CD14-positive monocyte (primary cell): ENCODE measurements around the gene FGF2. TPM values are rescaled to one million over a fixed set of nuclear protein-coding genes. Genes with fewer than 3 reads are reported as not detected.

Experiments used
- DNase-seq, 3 donors: peaks; one replicate each; pipeline ENCODE4 v3.0.0-alpha.2; 2011 to 2022
- H2AFZ ChIP-seq: 2 replicates; pipeline ENCODE4 v1.6.0; 2012; ENCODE audit warnings: mild to moderate bottlenecking, low read depth, low read length, inconsistent platforms; ENCODE audit not compliant: insufficient read depth, poor library complexity, severe bottlenecking
- H3K27ac ChIP-seq, 2 donors: 1 replicate in 1 of 2; 2 replicates in 1 of 2; pipeline ENCODE4 v1.5.1; 2012 to 2013; ENCODE audit warnings: low read length in 2 of 2, control low read depth in 1 of 2, inconsistent platforms in 1 of 2, low read depth in 1 of 2, mild to moderate bottlenecking in 1 of 2
- H3K27me3 ChIP-seq, 2 donors: one replicate each; pipeline versions ENCODE4 v1.6.0 to v1.6.1; 2011 to 2013; ENCODE audit warnings: low read length in 2 of 2; ENCODE audit not compliant: control insufficient read depth in 2 of 2, insufficient read depth in 2 of 2
- H3K36me3 ChIP-seq, 2 donors: replicated peaks in 1 of 2; 1 replicate in 1 of 2; 2 replicates in 1 of 2; pipeline versions ENCODE4 v1.5.1 to v1.6.1; 2012 to 2013; ENCODE audit warnings: low read length in 2 of 2, control low read depth in 1 of 2, inconsistent platforms in 1 of 2, mild to moderate bottlenecking in 1 of 2; ENCODE audit not compliant: insufficient read depth in 2 of 2, control insufficient read depth in 1 of 2
- H3K4me1 ChIP-seq, 2 donors: 1 replicate in 1 of 2; 2 replicates in 1 of 2; pipeline versions ENCODE4 v1.5.1 to v1.6.1; 2012 to 2013; ENCODE audit warnings: low read length in 2 of 2, control low read depth in 1 of 2, inconsistent platforms in 1 of 2, mild to moderate bottlenecking in 1 of 2, moderate library complexity in 1 of 2; ENCODE audit not compliant: insufficient read depth in 2 of 2, control insufficient read depth in 1 of 2
- H3K4me2 ChIP-seq: replicated peaks from 2 replicates; pipeline ENCODE3; 2012; ENCODE audit warnings: low read length, moderate library complexity, mild to moderate bottlenecking; ENCODE audit not compliant: poor library complexity, severe bottlenecking; ENCODE audit errors: extremely low read depth
- H3K4me3 ChIP-seq, 3 experiments: fragments of 200-600 bp in 1 of 3; sonication (generic) in 1 of 3; replicated peaks in 1 of 3; 1 replicate in 2 of 3; 2 replicates in 1 of 3; pipeline ENCODE4 v1.5.1; 2011 to 2013; ENCODE audit warnings: low read length in 3 of 3, mild to moderate bottlenecking in 3 of 3, control low read depth in 2 of 3, low read depth in 2 of 3, inconsistent platforms in 1 of 3, moderate library complexity in 1 of 3
- H3K79me2 ChIP-seq: 2 replicates; pipeline ENCODE4 v1.6.0; 2012; ENCODE audit warnings: mild to moderate bottlenecking, control low read depth, inconsistent platforms, low read length, moderate library complexity; ENCODE audit not compliant: insufficient read depth
- H3K9ac ChIP-seq: 2 replicates; pipeline ENCODE4 v1.6.0; 2017; ENCODE audit warnings: low read length, mild to moderate bottlenecking; ENCODE audit not compliant: insufficient read depth, poor library complexity, severe bottlenecking
- H3K9me3 ChIP-seq, 2 donors: replicated peaks in 1 of 2; 1 replicate in 1 of 2; 2 replicates in 1 of 2; pipeline versions ENCODE4 v1.5.1 to v1.6.1; 2012 to 2013; ENCODE audit warnings: low read length in 2 of 2, control low read depth in 1 of 2; ENCODE audit not compliant: control insufficient read depth in 1 of 2, insufficient read depth in 1 of 2
- H4K20me1 ChIP-seq: 2 replicates; pipeline ENCODE4 v1.6.0; 2012; ENCODE audit warnings: mild to moderate bottlenecking, low read length, control low read depth, moderate library complexity; ENCODE audit not compliant: insufficient read depth
- H3K27ac Mint-ChIP-seq, 7 donors: one replicate each; pipeline ENCODE4 v1.8.0; 2020; ENCODE audit warnings: mild to moderate bottlenecking in 7 of 7, mixed read lengths in 7 of 7, moderate library complexity in 6 of 7, inconsistent platforms in 2 of 7
- H3K27me3 Mint-ChIP-seq, 3 donors: one replicate each; pipeline ENCODE4 v1.8.0; 2021 to 2022; ENCODE audit warnings: low read depth in 3 of 3, mild to moderate bottlenecking in 3 of 3, mixed read lengths in 3 of 3, moderate library complexity in 3 of 3, inconsistent platforms in 1 of 3
- H3K36me3 Mint-ChIP-seq, 2 donors: one replicate each; pipeline ENCODE4 v1.8.0; 2020; ENCODE audit warnings: mixed read lengths in 2 of 2, inconsistent platforms in 1 of 2, mild to moderate bottlenecking in 1 of 2
- H3K4me1 Mint-ChIP-seq: one replicate; pipeline ENCODE4 v1.8.0; 2020; ENCODE audit warnings: mild to moderate bottlenecking, mixed read lengths
- H3K4me3 Mint-ChIP-seq, 2 donors: one replicate each; pipeline ENCODE4 v1.8.0; 2020; ENCODE audit warnings: mild to moderate bottlenecking in 2 of 2, mixed read lengths in 2 of 2, moderate library complexity in 1 of 2
- H3K9me3 Mint-ChIP-seq, 7 donors: one replicate each; pipeline ENCODE4 v1.8.0; 2020 to 2022; ENCODE audit warnings: mixed read lengths in 7 of 7, mild to moderate bottlenecking in 6 of 7, moderate library complexity in 6 of 7, inconsistent platforms in 2 of 7
- CTCF ChIP-seq: fragments of 200-600 bp; IDR thresholded peaks from one replicate; pipeline ENCODE4 v1.8.0; 2022; ENCODE audit warnings: antibody characterized with exemption, mild to moderate bottlenecking
- WGBS: methylation state at CpG from one replicate; pipeline ENCODE4 v1.1.5; 2013; ENCODE audit warnings: missing lambda C conversion rate; ENCODE audit not compliant: insufficient coverage; 5-methylcytosine and 5-hydroxymethylcytosine counted together
- intact Hi-C, 2 donors: fragments of 100-400 bp; cut with micrococcal nuclease; formaldehyde crosslinking; loops; one replicate each; pipeline versions ENCODE4 v1.15.0 to v1.15.1; 2023
- polyA plus RNA-seq, 3 donors: library from polyadenylated mRNA; depleted of rRNA in 1 of 3; unstranded in 2 of 3; stranded (reverse) in 1 of 3; fragments of 300-500 nt in 2 of 3; fragments of >200 nt in 1 of 3; fragmentation: Illumina TruSeq in 2 of 3; gene quantifications; 1 replicate in 2 of 3; 2 replicates in 1 of 3; pipeline ENCODE4 v1.2.3, GENCODE V29; 2012 to 2021

FGF2 gene
- polyA plus RNA-seq, 3 donors: not detected

- Mint-ChIP-seq H3K27me3 (peaks cover 0 to 7% (median 1%) of the 10 kb centered on the region in 3 donors), H3K4me1 (no peaks in the 10 kb centered on the region), H3K4me3 (no peak overlapping the region), H3K27ac (no peak overlapping the region), H3K36me3 (no peaks in the 10 kb centered on the region), H3K9me3 (peaks cover 0 to 8% (median 2%) of the 10 kb centered on the region in 7 donors)
- Histone ChIP-seq H3K4me2 (no peak overlapping the region), H3K27me3 (no peaks in the 10 kb centered on the region), H3K4me3 (no peak overlapping the region), H3K9ac (no peak overlapping the region), H3K4me1 (no peaks in the 10 kb centered on the region), H3K9me3 (no peaks in the 10 kb centered on the region), H3K27ac (no peak overlapping the region), H4K20me1 (no peaks in the 10 kb centered on the region), H2AFZ (no peak overlapping the region), H3K36me3 (no peaks in the 10 kb centered on the region), H3K79me2 (no peaks in the 10 kb centered on the region)
- DNase-seq: no peak
- TF ChIP-seq CTCF: no peak
- intact Hi-C loops: no loop called here
Observed at GRCh38 chr4:122851568-122851967, 24.9 kb downstream of the FGF2 start.

GRCh38 chr4:122854447-122855352 is 28.1 kb downstream of the FGF2 start:
- Histone ChIP-seq H3K9me3 (no peaks in the 10 kb centered on the region), H3K27me3 (no peaks in the 10 kb centered on the region), H3K79me2 (no peaks in the 10 kb centered on the region), H3K9ac (no peak overlapping the region), H3K36me3 (no peaks in the 10 kb centered on the region), H4K20me1 (no peaks in the 10 kb centered on the region), H3K4me2 (no peak overlapping the region), H3K4me1 (no peaks in the 10 kb centered on the region), H3K4me3 (no peak overlapping the region), H3K27ac (no peak overlapping the region), H2AFZ (no peak overlapping the region)
- peaks cover 0 to 12% (median 1%) of the 10 kb centered on the region in 3 donors for H3K27me3 Mint-ChIP-seq
- no peak overlapping the region for H3K4me3 Mint-ChIP-seq
- no peak overlapping the region for H3K27ac Mint-ChIP-seq
- intact Hi-C loops: no loop called here
- peaks cover 0 to 4% (median 0%) of the 10 kb centered on the region in 7 donors for H3K9me3 Mint-ChIP-seq
- 98% methylated on average over 6 of the region's 10 CpGs for WGBS
- no peaks in the 10 kb centered on the region for H3K36me3 Mint-ChIP-seq
- no peak for DNase-seq
- no peaks in the 10 kb centered on the region for H3K4me1 Mint-ChIP-seq
- no peak for TF ChIP-seq CTCF
